ENCODE measurements around the gene PPCDC. TPM values are rescaled to one million over a fixed set of nuclear protein-coding genes. Genes with fewer than 3 reads are reported as not detected.

The PPCDC gene
- total and polyA plus RNA-seq, 4 donors: 12.8 to 23.8 (median 20.8) TPM

DNA sequence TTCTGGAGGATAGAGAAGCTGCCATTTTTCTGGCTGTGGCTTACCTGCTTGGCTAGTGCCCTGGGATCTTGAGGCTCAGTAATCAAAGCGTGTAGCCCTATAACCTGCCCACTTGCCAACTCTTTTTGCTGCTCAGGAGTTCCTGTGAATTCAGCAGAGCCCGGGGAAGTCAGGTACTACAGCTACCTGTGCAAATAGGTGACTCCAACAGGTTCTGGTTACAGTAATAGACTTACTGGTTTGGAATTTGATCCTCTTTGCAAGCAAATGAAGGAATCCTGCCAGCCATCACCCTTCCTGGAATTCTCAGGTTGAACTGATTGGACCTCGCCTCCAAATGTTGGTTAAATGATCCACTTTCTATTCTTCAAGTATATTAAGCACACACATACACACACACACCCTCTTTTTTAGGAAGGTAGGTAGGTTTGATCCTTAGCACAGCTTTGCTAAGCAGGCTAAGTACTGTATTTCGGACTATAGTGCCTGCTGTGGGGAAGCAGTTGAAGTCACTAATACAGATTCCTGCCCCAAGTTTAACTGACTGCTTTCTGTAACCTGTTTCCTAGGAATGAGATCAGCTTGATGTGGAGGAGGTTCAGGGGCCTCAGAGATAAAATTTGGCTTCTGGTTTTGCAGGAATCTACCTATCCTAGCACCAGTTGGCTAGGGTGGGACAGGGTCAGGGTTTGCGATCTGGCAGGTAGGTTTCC is 2.3 kb downstream of the PPCDC start:
- Histone ChIP-seq H3K36me3 (ENCODE audit: control insufficient read depth in 4 of 4, insufficient read depth in 4 of 4, low read length in 4 of 4) (peaks cover 0 to 1% (median 0%) of the 10 kb centered on the region in 4 donors), H3K9me3 (ENCODE audit: control insufficient read depth in 4 of 4, insufficient read depth in 3 of 4, low read length in 3 of 4) (no peaks in the 10 kb centered on the region), H3K27me3 (ENCODE audit: control insufficient read depth in 3 of 3, insufficient read depth in 3 of 3, low read length in 2 of 3) (no peaks in the 10 kb centered on the region), H3K27ac (ENCODE audit: low read depth in 1 of 2, low read length in 1 of 2) (no peak overlapping the region), H3K4me1 (ENCODE audit: control insufficient read depth in 5 of 5, insufficient read depth in 5 of 5, low read length in 5 of 5) (peaks cover 0 to 21% (median 5%) of the 10 kb centered on the region in 5 donors), H3K4me3 (no peak overlapping the region), H3K9ac (ENCODE audit: insufficient read depth in 1 of 2, low read length in 2 of 2) (no peak overlapping the region)
- TF ChIP-seq, protein P1, sequence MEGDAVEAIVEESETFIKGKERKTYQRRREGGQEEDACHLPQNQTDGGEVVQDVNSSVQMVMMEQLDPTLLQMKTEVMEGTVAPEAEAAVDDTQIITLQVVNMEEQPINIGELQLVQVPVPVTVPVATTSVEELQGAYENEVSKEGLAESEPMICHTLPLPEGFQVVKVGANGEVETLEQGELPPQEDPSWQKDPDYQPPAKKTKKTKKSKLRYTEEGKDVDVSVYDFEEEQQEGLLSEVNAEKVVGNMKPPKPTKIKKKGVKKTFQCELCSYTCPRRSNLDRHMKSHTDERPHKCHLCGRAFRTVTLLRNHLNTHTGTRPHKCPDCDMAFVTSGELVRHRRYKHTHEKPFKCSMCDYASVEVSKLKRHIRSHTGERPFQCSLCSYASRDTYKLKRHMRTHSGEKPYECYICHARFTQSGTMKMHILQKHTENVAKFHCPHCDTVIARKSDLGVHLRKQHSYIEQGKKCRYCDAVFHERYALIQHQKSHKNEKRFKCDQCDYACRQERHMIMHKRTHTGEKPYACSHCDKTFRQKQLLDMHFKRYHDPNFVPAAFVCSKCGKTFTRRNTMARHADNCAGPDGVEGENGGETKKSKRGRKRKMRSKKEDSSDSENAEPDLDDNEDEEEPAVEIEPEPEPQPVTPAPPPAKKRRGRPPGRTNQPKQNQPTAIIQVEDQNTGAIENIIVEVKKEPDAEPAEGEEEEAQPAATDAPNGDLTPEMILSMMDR (IDR thresholded peaks at IDR 0.05; ENCODE audit: control extremely low read depth, extremely low read depth): no peak
- DNase-seq (no peak), ATAC-seq (ENCODE audit: insufficient read depth, low FRiP score) (no peak)
- 85 to 89% methylated on average over 5 of the region's 5 CpGs for WGBS, 2 donors

DNA sequence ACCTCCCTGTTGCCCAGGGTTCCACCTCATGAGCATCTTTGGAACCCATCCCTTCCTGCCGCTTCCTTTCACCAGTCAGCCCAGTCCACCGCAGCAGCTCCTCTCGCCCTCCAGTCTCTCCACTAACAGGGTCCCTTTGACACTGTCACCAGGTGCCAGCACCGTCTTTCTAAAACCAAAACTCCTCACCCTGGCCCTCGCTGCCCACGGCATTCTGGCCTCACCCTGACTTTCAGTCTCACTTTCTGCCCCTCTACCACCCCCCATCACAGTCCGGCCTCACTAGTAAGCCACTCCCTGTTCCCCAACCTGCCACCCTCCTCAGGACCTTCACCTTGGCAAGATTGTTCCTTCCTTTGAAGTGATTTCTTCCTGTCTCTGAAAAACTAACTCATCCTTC is 4.2 kb downstream of the PPCDC start:
- Histone ChIP-seq H3K9me3 (ENCODE audit: control insufficient read depth in 4 of 4, insufficient read depth in 3 of 4, low read length in 3 of 4) (no peaks in the 10 kb centered on the region), H3K9ac (ENCODE audit: insufficient read depth in 1 of 2, low read length in 2 of 2) (no peak overlapping the region), H3K4me3 (no peak overlapping the region), H3K36me3 (ENCODE audit: control insufficient read depth in 4 of 4, insufficient read depth in 4 of 4, low read length in 4 of 4) (peaks cover 0 to 1% (median 0%) of the 10 kb centered on the region in 4 donors), H3K4me1 (ENCODE audit: control insufficient read depth in 5 of 5, insufficient read depth in 5 of 5, low read length in 5 of 5) (peaks cover 0 to 24% (median 5%) of the 10 kb centered on the region in 5 donors), H3K27ac (ENCODE audit: low read depth in 1 of 2, low read length in 1 of 2) (no peak overlapping the region), H3K27me3 (ENCODE audit: control insufficient read depth in 3 of 3, insufficient read depth in 3 of 3, low read length in 2 of 3) (no peaks in the 10 kb centered on the region)
- DNase-seq (no peak), ATAC-seq (ENCODE audit: insufficient read depth, low FRiP score) (no peak)
- TF ChIP-seq, protein P1 (IDR thresholded peaks at IDR 0.05; ENCODE audit: control extremely low read depth, extremely low read depth): no peak
- 87 to 93% methylated on average over 7 of the region's 7 CpGs for WGBS, 2 donors

DNA sequence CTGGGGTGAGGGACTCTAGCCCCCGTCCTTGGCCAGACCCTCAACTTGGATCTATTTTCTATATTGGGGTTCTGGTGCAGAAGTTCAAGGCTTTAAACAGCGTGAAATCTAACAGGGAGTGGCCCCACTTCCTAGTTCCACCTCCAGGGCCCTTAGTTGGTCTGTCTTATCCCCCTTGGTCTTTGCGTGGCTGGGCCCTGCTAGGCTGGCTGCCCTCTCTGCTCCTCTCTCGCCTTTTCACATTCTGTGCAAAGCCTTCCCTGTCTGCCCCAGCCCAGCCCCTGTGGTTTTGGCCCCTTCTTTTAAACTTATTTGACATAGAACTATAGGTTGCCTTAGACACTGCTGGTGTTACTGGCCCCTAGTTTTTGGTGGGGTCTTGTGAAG is 5.6 kb downstream of the PPCDC start:
- no peaks in the 10 kb centered on the region for H3K27me3 ChIP-seq (ENCODE audit: control insufficient read depth in 3 of 3, insufficient read depth in 3 of 3, low read length in 2 of 3)
- H3K27ac ChIP-seq (ENCODE audit: low read depth in 1 of 2, low read length in 1 of 2): peak overlapping the region in 1 of 2 donors; percentile 17
- H3K9ac ChIP-seq (ENCODE audit: insufficient read depth in 1 of 2, low read length in 2 of 2): peak overlapping the region in 1 of 2 donors; percentile 1
- TF ChIP-seq, protein P1 (IDR thresholded peaks at IDR 0.05; ENCODE audit: control extremely low read depth, extremely low read depth): no peak
- H3K36me3 ChIP-seq (ENCODE audit: control insufficient read depth in 4 of 4, insufficient read depth in 4 of 4, low read length in 4 of 4): peaks cover 0 to 4% (median under 1%) of the 10 kb centered on the region in 4 donors
- ATAC-seq (ENCODE audit: insufficient read depth, low FRiP score) (no peak), DNase-seq (no peak)
- WGBS, 2 donors: 50 to 71% methylated on average over 4 of the region's 4 CpGs
- no peaks in the 10 kb centered on the region for H3K9me3 ChIP-seq (ENCODE audit: control insufficient read depth in 4 of 4, insufficient read depth in 3 of 4, low read length in 3 of 4)
- H3K4me1 ChIP-seq (ENCODE audit: control insufficient read depth in 5 of 5, insufficient read depth in 5 of 5, low read length in 5 of 5): peaks cover 0 to 24% (median 5%) of the 10 kb centered on the region in 5 donors
- H3K4me3 ChIP-seq: no peak overlapping the region

All from lung (tissue), 12 donors.